Calu3 (cell line): ENCODE data around the gene TCEAL7. TPM values are rescaled to one million over a fixed set of nuclear protein-coding genes. Genes with fewer than 3 reads are reported as not detected.

Experiments used
- BruUV-seq: library from RNA; stranded (reverse); fragments of 400-500 nt; replicated peaks from 2 replicates; lab custom pipeline; 2021; lab: Mats Ljungman, UMichigan
- CTCF ChIA-PET: fragments of 300-600 bp; sonication (Branson Sonifier 250); formaldehyde crosslinking; loops from one replicate; lab custom pipeline; 2022; ENCODE audit warnings: antibody characterized with exemption; lab: Charles Lee
- DNase-seq: peaks from one replicate; pipeline ENCODE4 v3.0.0; 2022
- H3K27ac Mint-ChIP-seq: one replicate; pipeline ENCODE4 v1.8.0; 2022; ENCODE audit warnings: mixed read lengths; ENCODE audit not compliant: unreplicated experiment
- H3K27me3 Mint-ChIP-seq: one replicate; pipeline ENCODE4 v1.8.0; 2022; ENCODE audit warnings: mixed read lengths; ENCODE audit not compliant: unreplicated experiment
- H3K36me3 Mint-ChIP-seq: one replicate; pipeline ENCODE4 v1.8.0; 2022; ENCODE audit warnings: mild to moderate bottlenecking, moderate library complexity, mixed read lengths; ENCODE audit not compliant: insufficient read depth, unreplicated experiment
- H3K4me1 Mint-ChIP-seq: one replicate; pipeline ENCODE4 v1.8.0; 2022; ENCODE audit warnings: mild to moderate bottlenecking, low read depth, mixed read lengths; ENCODE audit not compliant: unreplicated experiment
- H3K4me3 Mint-ChIP-seq: one replicate; pipeline ENCODE4 v1.8.0; 2022; ENCODE audit warnings: mild to moderate bottlenecking, low read depth, moderate library complexity, mixed read lengths; ENCODE audit not compliant: unreplicated experiment
- H3K9me3 Mint-ChIP-seq: one replicate; pipeline ENCODE4 v1.8.0; 2022; ENCODE audit warnings: low read depth, mixed read lengths; ENCODE audit not compliant: unreplicated experiment
- intact Hi-C: fragments of 100-400 bp; cut with micrococcal nuclease; formaldehyde crosslinking; loops from one replicate; pipeline ENCODE4 v1.10.0; 2022; ENCODE audit not compliant: unreplicated experiment
- total RNA-seq: library from RNA; stranded (reverse); gene quantifications from 2 replicates; pipeline ENCODE4 v1.2.3, GENCODE V29; 2022
- TF ChIP-seq, protein P1 (sequence below): fragments of 200-600 bp; IDR thresholded peaks from one replicate; pipeline ENCODE4 v1.8.0; 2022; ENCODE audit warnings: antibody characterized with exemption; ENCODE audit not compliant: unreplicated experiment

Gene TCEAL7
- total RNA-seq, 1 experiment from 2014 or later: not detected

DNA sequence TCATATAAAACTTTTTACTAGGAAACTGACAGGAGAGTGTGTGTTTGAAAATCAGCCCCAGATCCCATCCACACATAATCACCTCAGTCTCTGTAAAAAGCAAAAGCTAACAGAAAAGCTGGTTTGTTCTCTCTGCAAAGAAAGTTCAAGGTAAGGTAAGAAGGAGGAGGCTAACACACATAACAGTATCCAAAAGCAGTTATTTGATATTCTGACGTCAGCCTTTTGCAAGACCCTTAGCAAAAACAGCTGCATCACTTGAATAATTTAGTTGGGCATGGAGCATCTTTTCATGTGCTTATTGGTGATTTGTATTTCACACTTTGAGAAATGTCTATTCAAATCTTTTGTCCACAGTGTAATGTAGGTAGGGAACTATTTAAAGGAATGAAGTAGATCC lies 31.8 kb downstream of the TCEAL7 start:
- DNase-seq: no peak
- no peak overlapping the region for H3K27ac Mint-ChIP-seq
- H3K36me3 Mint-ChIP-seq: peaks cover 9% of the 10 kb centered on the region
- CTCF ChIA-PET: no interaction called here
- no peaks in the 10 kb centered on the region for H3K9me3 Mint-ChIP-seq
- H3K4me3 Mint-ChIP-seq: no peak overlapping the region
- TF ChIP-seq, protein P1, sequence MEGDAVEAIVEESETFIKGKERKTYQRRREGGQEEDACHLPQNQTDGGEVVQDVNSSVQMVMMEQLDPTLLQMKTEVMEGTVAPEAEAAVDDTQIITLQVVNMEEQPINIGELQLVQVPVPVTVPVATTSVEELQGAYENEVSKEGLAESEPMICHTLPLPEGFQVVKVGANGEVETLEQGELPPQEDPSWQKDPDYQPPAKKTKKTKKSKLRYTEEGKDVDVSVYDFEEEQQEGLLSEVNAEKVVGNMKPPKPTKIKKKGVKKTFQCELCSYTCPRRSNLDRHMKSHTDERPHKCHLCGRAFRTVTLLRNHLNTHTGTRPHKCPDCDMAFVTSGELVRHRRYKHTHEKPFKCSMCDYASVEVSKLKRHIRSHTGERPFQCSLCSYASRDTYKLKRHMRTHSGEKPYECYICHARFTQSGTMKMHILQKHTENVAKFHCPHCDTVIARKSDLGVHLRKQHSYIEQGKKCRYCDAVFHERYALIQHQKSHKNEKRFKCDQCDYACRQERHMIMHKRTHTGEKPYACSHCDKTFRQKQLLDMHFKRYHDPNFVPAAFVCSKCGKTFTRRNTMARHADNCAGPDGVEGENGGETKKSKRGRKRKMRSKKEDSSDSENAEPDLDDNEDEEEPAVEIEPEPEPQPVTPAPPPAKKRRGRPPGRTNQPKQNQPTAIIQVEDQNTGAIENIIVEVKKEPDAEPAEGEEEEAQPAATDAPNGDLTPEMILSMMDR: no peak
- H3K4me1 Mint-ChIP-seq: peaks cover 24% of the 10 kb centered on the region
- no TSS peak for BruUV-seq
- intact Hi-C loops: no loop called here
- no peaks in the 10 kb centered on the region for H3K27me3 Mint-ChIP-seq

DNA sequence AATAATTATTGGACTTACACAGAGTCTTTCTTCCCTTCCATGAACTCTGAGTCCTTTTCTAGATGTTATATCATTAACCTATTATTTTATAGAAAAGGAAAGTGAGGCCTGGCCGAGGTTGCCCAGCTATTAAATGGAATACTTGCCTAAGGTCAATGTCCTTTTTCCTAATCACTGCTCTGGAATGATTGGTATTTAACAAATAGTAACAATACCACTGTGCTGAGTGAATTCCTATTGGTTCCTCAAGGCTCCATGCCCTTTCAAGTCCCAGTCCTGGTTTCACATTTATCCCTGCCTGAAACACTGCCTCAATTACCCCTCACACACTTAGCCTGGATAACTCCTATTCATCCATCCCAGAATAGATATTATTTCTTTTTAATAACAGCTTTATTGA lies 32.4 kb downstream of the TCEAL7 start:
- intact Hi-C loops: no loop called here
- no TSS peak for BruUV-seq

DNA sequence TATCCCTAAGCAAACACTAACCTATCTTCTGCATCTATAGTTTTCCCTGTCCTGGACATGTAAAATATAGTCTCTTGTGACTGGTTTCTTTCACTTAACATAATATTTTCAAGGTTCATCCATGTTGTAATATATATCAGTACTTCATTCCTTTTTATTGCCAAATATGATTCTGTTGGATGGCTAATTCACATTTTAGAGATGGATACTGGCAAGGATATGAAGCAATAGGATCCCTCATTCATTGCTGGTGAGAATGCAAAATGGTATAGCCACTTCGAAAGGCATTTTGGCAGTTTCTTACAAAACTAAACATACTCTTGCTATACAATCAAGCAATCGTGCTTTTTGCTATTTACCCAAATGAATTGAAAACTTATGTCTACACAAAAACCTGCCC lies 33.0 kb downstream of the TCEAL7 start:
- intact Hi-C loops: no loop called here
- no peak for DNase-seq
- H3K4me3 Mint-ChIP-seq: no peak overlapping the region
- H3K27me3 Mint-ChIP-seq: no peaks in the 10 kb centered on the region
- TF ChIP-seq, protein P1: no peak
- H3K27ac Mint-ChIP-seq: no peak overlapping the region
- H3K4me1 Mint-ChIP-seq: peaks cover 15% of the 10 kb centered on the region
- BruUV-seq: no TSS peak
- CTCF ChIA-PET: no interaction called here
- no peaks in the 10 kb centered on the region for H3K36me3 Mint-ChIP-seq
- H3K9me3 Mint-ChIP-seq: no peaks in the 10 kb centered on the region

More for the DNA sequence above, 32.4 kb downstream of the TCEAL7 start:
- TF ChIP-seq, protein P1: no peak
- Mint-ChIP-seq H3K4me3 (no peak overlapping the region), H3K27ac (no peak overlapping the region), H3K9me3 (no peaks in the 10 kb centered on the region), H3K36me3 (peaks cover 2% of the 10 kb centered on the region), H3K4me1 (peaks cover 20% of the 10 kb centered on the region), H3K27me3 (no peaks in the 10 kb centered on the region)
- CTCF ChIA-PET: no interaction called here
- DNase-seq: no peak

DNA sequence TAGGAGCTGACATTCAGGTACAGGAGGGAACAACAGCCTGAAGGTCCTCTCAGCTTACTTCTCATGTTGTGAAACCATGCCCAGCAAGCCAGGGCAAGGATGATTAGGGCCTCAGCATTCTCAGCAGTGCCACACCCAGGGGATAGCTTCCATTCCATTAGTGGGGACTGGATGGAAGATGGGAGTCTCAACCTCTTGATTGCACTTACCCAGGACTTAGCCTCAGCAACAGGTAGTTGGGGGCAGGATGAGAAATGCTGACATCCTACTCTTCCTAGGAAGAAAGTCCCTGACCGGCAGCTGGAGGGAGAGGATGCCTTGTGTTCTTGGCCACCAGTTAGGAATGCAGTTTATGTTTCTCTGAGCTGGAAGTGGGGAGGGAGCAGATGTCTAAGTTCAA lies 37.5 kb downstream of the TCEAL7 start:
- intact Hi-C loops: no loop called here
- no peak for DNase-seq
- TF ChIP-seq, protein P1: no peak
- Mint-ChIP-seq H3K4me3 (no peak overlapping the region), H3K27ac (no peak overlapping the region), H3K27me3 (no peaks in the 10 kb centered on the region), H3K36me3 (no peaks in the 10 kb centered on the region), H3K4me1 (peaks cover 8% of the 10 kb centered on the region), H3K9me3 (no peaks in the 10 kb centered on the region)
- CTCF ChIA-PET: no interaction called here
- BruUV-seq: no TSS peak

DNA sequence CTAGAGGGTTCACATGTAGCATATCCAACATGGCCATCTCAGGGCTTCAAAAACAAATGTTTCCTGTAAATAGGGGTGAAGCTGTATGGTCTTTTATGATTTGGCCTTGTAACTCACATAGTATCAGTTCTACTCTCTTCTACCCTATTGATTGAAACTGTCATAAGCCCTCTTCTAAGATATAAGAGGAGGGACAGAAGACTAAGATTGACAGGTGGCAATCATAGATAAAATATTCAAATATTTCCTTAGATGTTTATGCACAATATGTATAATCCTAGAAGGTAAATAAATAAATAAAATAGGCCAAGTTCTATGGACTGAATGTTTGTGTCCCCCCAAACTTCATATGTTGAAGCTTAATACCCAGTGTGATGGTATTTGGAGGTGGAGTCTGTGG lies 39.4 kb downstream of the TCEAL7 start:
- Mint-ChIP-seq H3K9me3 (no peaks in the 10 kb centered on the region), H3K27me3 (no peaks in the 10 kb centered on the region), H3K36me3 (no peaks in the 10 kb centered on the region), H3K4me1 (no peaks in the 10 kb centered on the region), H3K4me3 (no peak overlapping the region), H3K27ac (no peak overlapping the region)
- CTCF ChIA-PET: no interaction called here
- TF ChIP-seq, protein P1: no peak
- intact Hi-C loops: no loop called here
- no TSS peak for BruUV-seq
- no peak for DNase-seq
